ENCODE data around the gene ZC3H18. TPM values are rescaled to one million over a fixed set of nuclear protein-coding genes. Genes with fewer than 3 reads are reported as not detected.
A peak's percentile ranks its signal among the peaks of the same experiment; 100 is the strongest.

ZC3H18 gene
- total and polyA plus RNA-seq, 2 experiments from 2014 or later, result 30.0 to 40.7 TPM

DNA sequence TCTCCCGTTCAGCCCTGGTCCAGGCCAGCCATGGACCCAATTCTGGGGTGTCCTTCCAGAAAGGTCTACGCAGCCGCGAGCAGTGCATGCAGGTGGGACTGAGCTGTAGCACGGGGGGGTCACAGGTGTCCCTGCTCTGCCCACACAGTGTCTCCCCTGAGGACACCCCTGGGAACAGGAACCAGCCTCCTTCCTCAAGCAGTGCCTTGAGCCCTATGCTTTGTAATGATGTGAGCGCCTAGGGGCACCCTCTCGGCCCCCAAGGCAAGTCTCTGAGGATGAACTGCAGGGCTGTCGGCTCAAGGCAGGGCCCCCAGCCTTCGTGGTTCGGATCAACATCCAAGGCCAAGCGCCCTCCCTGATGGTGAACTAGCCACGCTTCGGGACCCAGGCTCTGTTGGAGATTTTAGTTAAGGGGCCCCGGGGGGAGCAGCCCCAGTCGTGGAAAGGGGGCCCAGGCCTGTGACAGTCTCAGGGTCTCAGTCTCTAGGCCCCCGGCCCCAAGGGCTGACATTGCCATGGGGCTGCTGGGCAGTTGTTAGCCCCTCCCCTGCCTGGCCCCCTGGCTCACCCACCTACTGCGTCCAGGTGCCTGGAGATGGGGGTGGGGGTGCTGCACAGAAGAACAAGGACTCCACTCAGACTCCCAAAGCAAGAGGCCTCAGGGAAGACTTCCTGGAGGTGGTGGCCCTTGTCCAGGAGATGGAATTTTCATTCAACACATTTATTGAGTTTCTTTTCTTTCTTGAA lies 70.5 kb downstream of the ZC3H18 start:
- peaks cover 6% of the 10 kb centered on the region; the same call in 2 of the 3 replicates for H3K9me3 Mint-ChIP-seq
- peaks cover 18% of the 10 kb centered on the region; the same call in 2 of the 3 replicates for H3K36me3 Mint-ChIP-seq (ENCODE audit: low read depth)
- no peak overlapping the region for H3K4me3 ChIP-seq
- H3K27ac Mint-ChIP-seq, result no peak overlapping the region
- DNase-seq (ENCODE audit: low spot score) (no peak), ATAC-seq (no peak)
- H3K9me2 ChIP-seq (ENCODE audit: insufficient read depth), result no peaks in the 10 kb centered on the region
- H3K36me3 ChIP-seq (ENCODE audit: insufficient read depth), result no peaks in the 10 kb centered on the region
- peak overlapping the region; percentile 53; the same call in 2 of the 3 replicates for H3K4me3 Mint-ChIP-seq
- H3K4me2 ChIP-seq, result no peak overlapping the region
- H3K4me1 ChIP-seq (ENCODE audit: insufficient read depth), result peaks cover 15% of the 10 kb centered on the region
- H3K27me3 Mint-ChIP-seq (ENCODE audit: insufficient read depth, low read depth, poor library complexity), result peaks cover 42% of the 10 kb centered on the region
- H3K4me1 Mint-ChIP-seq, result peaks cover 37% of the 10 kb centered on the region
- 0 out of 2 replicates have a peak, but pooled peaks cover 13% of the 10 kb centered on the region for H3F3A ChIP-seq (replicated peaks; ENCODE audit: low read depth)
- H3K79me2 ChIP-seq (replicated peaks; ENCODE audit: insufficient read depth), result no peaks in the 10 kb centered on the region
- H3K27me3 ChIP-seq (ENCODE audit: insufficient read depth), result no peaks in the 10 kb centered on the region; the same call in 1 of the 2 replicates
- TF ChIP-seq ZNF114 (CRISPR knock-in tag; IDR thresholded peaks at IDR 0.05) (no peak), POLR2AphosphoS5 (IDR thresholded peaks at IDR 0.05; ENCODE audit: low read depth) (no peak), EZH2phosphoT487 (IDR thresholded peaks at IDR 0.05; ENCODE audit: unreplicated experiment) (no peak), NANOG (IDR thresholded peaks at IDR 0.05; ENCODE audit: borderline replicate concordance) (no peak), ZNF462 (CRISPR knock-in tag; IDR thresholded peaks at IDR 0.05) (no peak), CREB1 (CRISPR knock-in tag; IDR thresholded peaks at IDR 0.05; ENCODE audit: low read depth) (no peak), CTCF (conservative IDR thresholded peaks at IDR 0.05; ENCODE audit: low read depth in 2 of 2) (no peak), JUNB (IDR thresholded peaks at IDR 0.05; ENCODE audit: unreplicated experiment) (no peak), EZH2 (IDR thresholded peaks at IDR 0.05; ENCODE audit: low read depth, unreplicated experiment) (no peak), ZNF331 (CRISPR knock-in tag; IDR thresholded peaks at IDR 0.05; ENCODE audit: low read depth) (no peak), STAT1 (IDR thresholded peaks at IDR 0.05; ENCODE audit: unreplicated experiment) (no peak), REST (IDR thresholded peaks at IDR 0.05; ENCODE audit: unreplicated experiment) (no peak)
- TF ChIP-seq, protein P1, sequence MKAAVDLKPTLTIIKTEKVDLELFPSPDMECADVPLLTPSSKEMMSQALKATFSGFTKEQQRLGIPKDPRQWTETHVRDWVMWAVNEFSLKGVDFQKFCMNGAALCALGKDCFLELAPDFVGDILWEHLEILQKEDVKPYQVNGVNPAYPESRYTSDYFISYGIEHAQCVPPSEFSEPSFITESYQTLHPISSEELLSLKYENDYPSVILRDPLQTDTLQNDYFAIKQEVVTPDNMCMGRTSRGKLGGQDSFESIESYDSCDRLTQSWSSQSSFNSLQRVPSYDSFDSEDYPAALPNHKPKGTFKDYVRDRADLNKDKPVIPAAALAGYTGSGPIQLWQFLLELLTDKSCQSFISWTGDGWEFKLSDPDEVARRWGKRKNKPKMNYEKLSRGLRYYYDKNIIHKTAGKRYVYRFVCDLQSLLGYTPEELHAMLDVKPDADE (IDR thresholded peaks at IDR 0.05), result no peak
- no peak overlapping the region for H3K27ac ChIP-seq (ENCODE audit: low read depth)
- H4K20me1 ChIP-seq (replicated peaks; ENCODE audit: insufficient read depth), result no peaks in the 10 kb centered on the region; the same call in 1 of the 2 replicates
- no peak overlapping the region for H2AFZ ChIP-seq
